NCI-H2196 (cell line): Measurements from ENCODE around the gene HDAC4.

Experiments used
- DNase-seq: peaks from one replicate; lab custom pipeline; 2025; ENCODE audit not compliant: unreplicated experiment; lab: John Stamatoyannopoulos, UW

HDAC4 gene

DNA sequence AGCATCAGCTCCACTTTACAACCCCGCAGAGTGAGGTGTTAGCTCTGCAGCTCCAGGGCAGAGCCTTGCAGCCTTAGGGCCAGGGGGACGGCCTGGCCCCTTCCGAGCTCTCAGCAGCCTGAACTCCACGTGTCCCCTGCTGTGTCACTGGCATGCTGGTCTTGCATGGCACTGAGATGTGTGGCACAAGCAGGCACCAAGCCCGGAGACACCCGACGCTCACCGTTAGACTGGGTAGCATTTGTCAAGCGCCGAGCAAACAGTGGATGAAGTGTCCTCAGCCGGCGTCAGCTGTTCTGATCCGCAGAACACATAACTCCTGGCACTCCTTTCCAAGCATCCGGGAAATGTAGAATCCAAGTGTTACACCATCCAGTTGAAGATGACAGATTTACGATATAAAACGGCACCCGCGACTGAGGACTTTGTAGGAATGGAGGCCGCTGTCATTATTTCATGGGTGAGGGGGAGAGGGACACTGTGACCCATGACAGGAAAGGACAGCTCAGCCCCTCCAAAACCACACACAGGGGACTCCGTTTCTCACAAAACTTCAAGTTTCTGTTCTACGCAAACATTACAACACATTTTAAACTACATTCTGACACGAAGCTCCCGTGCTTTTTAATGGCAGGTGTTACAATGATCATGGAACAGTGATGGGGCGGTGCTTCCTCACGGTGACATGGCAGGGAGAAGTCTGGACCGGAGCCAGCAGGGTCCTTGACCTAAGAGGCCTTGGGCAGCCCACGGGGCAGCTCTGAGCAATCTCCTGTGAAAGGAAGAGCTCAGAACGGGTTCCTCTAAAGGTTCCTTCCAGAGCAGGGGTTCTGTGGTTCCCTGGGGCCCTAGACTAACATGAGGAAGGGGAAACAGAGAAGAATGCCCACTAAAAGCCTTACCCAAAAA is 89.4 kb downstream of the HDAC4 start:
- DNase-seq: no peak

DNA sequence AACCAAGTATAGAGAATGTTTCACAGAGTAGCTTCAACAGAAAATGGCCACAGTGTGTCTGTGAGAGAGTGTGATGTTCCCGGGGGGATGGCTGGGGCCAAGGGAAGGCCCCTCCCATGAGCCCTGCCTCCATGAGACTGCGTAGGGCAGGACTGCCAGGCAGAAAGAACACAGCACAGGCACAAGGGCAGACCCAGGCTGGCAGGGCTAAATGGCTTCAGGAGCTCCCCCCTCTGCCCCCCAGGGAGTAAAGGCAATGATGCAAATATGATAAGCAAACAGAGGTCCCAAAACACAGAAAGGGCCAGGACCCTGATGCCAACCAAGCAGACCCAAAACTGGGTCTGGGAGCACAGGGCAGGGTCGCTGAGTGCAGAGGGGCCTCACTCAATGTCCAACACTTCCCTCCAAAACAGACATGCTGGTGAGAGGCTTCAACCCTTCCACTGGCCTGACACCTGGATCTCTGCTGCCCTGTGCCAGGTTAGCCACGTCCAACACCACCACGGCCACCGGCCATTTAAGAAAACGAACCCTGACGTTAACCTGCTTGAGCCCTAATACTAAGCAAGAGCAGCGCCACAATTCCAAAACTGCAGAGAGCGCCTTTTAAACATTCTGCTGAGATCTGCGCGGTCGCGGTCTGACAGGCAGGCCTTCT is 90.3 kb downstream of the HDAC4 start:
- DNase-seq: no peak

- DNase-seq: no peak
Measured at GRCh38 chr2:239309398-239310245, 91.2 kb downstream of the HDAC4 start.

DNA sequence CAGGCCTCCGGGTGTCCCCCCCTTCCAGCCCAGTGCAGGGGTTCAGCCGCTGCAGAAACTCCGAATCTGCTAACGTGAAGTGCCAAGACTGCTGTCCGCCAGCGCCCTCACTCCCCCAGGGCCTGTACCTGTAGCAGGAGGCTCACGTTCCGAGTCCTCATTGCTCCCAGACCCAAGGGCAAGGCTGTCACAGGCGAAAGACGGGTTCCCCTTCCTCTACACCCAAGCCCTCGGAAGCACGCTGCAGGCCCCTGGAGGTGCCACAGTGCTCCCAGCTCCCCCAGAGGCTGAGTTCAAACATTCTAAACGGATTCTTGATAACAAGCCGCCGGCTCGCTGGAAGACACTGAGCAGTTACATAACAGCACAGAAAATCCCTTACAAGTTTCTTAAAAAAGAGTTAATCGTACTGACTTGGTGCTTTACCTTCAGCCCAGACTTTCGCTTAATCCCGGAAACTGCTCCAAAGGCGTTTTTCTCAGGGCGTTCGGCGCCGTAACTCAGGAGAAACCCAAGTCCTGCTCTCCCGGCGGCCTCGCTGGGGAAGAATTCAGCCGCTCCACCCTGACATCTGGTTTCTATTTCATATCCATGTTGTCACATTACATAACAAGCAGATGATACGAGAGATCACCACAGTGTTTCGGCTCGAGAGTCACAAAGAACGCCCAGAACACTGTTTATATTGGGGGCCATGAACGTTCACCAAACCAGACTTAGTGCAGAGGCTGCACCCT is 92.0 kb downstream of the HDAC4 start:
- no peak for DNase-seq

DNA sequence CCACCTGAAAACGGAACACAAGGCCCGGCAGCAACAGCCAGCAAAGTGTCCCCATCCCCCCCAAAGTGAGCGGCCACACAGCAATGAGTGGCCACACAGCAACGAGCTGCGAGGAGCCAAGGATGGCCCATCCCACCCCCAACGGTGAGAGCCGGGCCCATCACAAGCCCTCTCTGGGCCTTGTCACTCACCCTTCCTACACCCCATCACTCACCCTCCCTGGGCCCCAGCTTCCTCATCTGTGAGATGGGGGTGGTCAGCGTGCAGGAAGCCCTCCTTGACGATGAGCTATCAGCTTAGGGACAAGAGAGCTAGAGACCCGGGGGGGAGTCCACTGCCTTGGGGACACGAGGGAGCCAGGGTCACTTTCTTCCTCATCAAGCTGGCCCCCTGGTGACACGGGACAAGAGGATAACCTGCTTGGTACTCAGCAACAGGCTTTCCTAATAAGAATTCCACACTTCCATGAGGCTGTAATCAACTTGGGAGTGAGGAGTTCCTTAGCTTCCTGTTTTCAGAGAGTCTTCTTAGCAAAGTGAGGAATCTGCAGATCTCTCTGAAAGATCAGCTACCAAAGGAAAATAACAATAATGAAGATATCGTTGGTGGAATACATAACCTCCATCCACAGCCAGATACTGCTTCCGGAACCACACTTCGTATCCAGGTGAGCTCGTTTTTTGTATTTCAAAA is 92.8 kb downstream of the HDAC4 start:
- DNase-seq: no peak

DNA sequence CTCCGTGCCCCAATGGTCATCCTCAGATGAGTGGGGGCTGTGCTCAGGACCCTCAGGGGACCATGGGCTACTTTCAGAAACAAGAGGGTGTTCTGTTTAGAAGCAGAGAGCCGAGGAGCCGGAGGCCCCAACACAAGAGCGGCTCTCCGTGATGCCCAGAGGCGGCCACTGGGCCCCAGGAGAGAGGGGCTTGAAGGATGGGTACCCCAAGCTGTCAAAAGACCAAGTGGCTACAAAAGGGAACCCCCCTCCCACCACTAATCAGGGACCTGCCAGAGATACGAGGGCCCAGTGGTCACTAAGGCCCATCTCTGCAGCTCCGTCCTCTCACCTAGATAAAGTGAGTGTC is 93.6 kb downstream of the HDAC4 start:
- DNase-seq: no peak

DNA sequence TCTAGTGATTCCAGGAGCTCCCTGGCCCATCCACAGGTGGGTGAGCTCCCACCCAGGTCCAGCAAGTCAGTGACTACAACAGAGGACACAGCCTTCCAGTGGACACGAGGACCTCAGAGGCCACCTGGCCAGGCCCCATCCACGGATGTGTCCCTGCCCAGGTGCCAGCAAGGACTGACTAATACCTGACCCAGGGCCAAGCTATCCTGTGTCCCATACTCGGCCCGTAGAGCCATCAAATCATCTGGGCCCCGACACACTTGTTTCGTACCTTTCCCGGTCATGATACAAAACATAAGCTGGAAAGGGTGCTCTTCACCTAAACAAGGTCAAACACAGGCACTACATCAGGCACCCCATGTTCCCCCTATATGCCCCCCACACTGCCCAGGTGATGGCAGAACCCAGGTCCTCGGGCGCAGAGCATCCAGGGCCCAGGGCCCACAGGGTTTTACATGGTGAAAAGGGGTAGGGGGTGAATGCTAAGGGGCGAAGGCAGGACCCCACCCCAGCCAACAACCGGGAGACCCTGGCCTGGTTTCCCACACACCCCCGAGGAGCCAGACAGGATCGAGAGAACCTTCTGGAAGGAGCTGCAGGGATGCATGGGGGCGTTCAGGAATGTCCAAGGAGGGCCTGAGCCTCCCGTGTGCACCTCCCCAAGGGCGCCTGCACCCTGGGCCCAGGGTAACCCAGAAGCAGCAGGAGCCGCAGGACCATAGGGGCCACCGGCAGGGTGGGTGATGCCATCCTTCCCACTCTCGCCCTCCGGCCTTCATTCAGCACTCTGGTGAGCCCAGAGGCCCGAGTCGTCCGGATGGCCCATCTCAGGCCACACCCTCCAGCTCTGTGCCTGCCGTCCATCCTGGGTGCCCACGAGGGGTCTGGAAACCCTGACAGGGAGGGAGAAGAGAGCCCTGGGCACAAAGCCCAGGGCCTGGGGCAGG is 94.3 kb downstream of the HDAC4 start:
- DNase-seq: no peak

GRCh38 chr2:239305771-239306170 is 95.0 kb downstream of the HDAC4 start:
- no peak for DNase-seq

- no peak for DNase-seq
Measured at GRCh38 chr2:239305222-239305575, 95.6 kb downstream of the HDAC4 start.

DNA sequence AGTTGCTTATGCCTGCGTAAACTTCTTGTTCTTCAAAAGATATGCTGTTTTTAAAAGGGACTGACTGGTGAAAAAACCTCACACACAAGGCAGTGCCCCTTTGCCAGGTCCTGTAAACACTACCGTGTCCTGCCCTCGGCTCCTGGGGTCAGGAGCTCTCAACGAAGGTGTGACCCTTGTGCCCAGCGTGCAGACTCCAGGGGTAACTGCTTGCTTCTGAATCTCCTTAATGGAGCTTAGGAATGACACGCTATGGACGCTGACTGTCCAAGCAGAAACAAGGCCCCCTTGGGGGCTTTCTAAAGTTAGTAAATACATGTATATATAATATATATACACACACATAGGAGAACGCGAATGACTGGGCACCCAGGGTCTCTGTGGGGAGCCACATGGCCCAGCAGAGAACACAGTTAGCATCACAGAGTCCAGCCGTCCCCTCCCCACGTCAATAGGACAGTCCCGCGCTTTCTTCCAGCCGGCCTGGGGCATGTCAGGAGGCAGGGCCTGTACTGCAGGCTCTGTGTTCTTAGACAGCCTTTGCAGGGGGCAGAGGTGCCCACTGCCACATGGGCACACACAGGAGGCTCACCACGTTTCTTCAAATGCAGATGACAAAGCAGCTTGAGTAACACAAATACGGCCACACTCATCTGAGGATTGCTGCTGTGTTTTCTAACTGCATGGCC is 96.1 kb downstream of the HDAC4 start:
- DNase-seq: no peak

GRCh38 chr2:239303711-239304532 is 96.9 kb downstream of the HDAC4 start:
- DNase-seq: no peak

DNA sequence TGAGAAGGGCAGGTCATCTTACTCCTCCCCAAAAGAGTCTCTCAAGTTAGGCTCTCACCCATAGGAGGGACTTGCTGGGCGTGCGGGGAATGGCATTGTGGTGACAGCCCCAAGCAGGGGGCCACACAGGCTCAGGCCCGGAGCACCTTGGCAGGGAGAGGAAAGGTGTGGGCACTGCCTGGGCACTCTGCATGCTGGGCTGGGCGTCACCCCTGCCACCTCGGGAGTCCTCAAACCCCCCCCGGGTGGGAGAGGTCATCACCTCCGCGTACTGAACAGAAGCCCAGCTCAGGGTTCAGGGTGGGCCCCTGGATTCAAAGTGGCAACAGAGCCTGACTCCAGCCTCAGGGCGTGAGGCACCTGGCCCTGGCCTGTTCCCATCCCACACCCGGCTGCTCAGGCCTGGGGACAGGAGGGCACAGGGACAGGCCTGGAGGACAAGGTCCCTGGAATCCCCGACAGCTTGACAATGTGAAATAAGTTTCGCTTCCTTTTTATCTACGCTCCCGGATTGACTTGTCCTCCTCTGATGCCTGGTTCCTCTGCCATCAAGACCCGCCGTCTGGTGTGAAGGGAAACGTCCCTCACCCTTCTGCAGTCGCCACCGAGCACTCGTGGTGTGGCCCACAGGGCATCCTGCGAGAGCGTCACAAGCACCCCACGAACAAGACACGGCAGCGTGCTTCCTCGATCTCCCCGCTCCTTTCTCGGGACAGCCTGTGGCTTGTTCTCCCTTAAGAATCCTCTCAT is 97.8 kb downstream of the HDAC4 start:
- no peak for DNase-seq

DNA sequence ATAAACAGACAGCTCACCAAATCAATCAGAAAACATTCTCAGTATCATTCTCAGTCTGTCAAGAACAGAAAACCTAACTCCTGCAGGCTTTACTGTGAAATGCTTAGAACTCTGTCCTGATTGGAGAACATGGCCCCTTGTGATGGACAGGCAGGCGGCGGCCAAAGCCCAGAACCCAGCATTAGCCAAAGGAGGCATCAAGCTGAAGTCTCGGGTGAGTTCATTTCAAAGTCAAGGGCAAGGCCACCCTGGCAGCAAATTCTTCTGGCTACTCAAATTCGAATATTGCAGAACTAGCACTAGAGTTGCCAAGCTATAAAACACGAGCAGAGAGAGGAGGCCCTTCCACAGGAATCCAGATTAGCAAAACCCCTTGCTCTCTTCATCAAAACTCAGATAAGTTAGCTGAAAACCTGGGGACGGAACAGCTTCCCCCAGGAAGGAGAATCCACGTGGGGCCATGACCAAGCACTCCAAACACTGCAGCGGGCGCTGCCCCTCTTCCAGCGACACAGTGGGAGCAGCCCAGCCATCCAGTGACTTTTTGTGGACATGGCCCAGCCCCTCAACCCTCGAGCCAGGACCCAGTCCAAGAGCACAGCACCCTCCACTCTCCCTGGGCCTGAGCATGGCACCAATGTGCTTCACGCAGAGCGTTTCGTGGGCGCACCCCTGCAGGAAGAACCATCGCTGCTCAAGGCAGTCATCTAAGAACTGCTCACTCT is 98.6 kb downstream of the HDAC4 start:
- DNase-seq: no peak

DNA sequence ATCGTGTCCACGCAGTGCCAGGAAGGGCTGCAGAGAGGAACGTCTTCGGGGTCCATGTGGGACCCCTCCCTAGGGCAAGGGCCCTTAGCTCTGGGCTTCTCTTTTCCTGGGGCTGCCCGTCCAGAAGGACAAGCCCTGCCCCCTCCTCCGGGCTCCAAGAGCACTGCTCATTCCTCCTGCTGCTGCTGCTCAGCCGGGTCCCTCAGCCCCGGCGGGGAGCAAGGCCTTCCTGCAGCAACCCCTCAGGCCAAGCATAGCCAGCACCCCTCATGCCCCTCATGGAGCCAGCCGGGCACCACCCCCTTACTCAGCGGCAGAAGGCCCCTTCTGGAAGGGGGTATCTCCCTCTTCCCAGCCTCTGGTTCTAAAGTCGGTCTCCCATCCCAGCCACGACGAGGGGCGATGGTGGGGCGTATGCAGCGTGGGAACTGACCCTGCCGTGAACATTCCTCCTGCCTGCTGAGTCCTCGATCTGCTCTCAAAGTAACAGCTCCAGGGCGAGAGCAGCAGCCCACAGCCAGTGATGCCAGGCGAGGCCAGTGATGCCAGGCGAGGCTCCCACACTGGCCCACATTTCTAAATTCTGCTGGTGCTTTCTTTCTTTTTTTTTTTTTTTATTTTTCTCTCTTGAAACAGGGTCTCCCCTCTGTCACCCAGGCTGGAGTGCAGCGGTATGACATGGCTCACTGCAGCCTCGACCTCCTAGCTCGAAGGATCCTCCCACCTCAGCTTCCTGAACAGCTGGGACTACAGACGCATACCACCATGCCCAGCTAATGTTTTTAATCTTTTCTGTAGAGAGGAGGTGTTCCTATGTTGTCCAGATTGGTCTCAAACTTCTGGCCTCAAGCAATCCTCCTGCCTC is 99.7 kb downstream of the HDAC4 start:
- DNase-seq: no peak

- no peak for DNase-seq
Measured at GRCh38 chr2:239300242-239300641, 100.6 kb downstream of the HDAC4 start.
